OCI-M2 (cell line): ENCODE data around the gene BCL11A.

ENCODE experiments used
- DNase-seq: peaks from one replicate; lab custom pipeline; 2025; ENCODE audit not compliant: unreplicated experiment; lab: John Stamatoyannopoulos, UW

The BCL11A gene

GRCh38 chr2:60411295-60411694 is 142.2 kb downstream of the BCL11A start:
- DNase-seq, result no peak

- no peak for DNase-seq
Measured at GRCh38 chr2:60410456-60411146, 142.9 kb downstream of the BCL11A start.

GRCh38 chr2:60409531-60409871 is 144.0 kb downstream of the BCL11A start:
- DNase-seq, result no peak

- no peak for DNase-seq
Measured at GRCh38 chr2:60408811-60409530, 144.5 kb downstream of the BCL11A start.

GRCh38 chr2:60408207-60408606 is 145.2 kb downstream of the BCL11A start:
- DNase-seq, result no peak

GRCh38 chr2:60407398-60407797 is 146.1 kb downstream of the BCL11A start:
- DNase-seq, result no peak

GRCh38 chr2:60406192-60406591 is 147.3 kb downstream of the BCL11A start:
- no peak for DNase-seq

- DNase-seq, result no peak
Measured at GRCh38 chr2:60405271-60405919, 148.1 kb downstream of the BCL11A start.
